GM12801 (cell line): ENCODE results near the gene DDX24.

Experiments used
- TF ChIP-seq, protein P1 (sequence below): IDR thresholded peaks from one replicate; pipeline ENCODE4 v1.5.1; 2011; ENCODE audit warnings: control low read depth; ENCODE audit not compliant: insufficient read length; ENCODE audit errors: extremely low read depth

The DDX24 gene

GRCh38 chr14:94058674-94059138 lies 22.3 kb downstream of the DDX24 start:
- TF ChIP-seq, protein P1, sequence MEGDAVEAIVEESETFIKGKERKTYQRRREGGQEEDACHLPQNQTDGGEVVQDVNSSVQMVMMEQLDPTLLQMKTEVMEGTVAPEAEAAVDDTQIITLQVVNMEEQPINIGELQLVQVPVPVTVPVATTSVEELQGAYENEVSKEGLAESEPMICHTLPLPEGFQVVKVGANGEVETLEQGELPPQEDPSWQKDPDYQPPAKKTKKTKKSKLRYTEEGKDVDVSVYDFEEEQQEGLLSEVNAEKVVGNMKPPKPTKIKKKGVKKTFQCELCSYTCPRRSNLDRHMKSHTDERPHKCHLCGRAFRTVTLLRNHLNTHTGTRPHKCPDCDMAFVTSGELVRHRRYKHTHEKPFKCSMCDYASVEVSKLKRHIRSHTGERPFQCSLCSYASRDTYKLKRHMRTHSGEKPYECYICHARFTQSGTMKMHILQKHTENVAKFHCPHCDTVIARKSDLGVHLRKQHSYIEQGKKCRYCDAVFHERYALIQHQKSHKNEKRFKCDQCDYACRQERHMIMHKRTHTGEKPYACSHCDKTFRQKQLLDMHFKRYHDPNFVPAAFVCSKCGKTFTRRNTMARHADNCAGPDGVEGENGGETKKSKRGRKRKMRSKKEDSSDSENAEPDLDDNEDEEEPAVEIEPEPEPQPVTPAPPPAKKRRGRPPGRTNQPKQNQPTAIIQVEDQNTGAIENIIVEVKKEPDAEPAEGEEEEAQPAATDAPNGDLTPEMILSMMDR: no peak

DNA sequence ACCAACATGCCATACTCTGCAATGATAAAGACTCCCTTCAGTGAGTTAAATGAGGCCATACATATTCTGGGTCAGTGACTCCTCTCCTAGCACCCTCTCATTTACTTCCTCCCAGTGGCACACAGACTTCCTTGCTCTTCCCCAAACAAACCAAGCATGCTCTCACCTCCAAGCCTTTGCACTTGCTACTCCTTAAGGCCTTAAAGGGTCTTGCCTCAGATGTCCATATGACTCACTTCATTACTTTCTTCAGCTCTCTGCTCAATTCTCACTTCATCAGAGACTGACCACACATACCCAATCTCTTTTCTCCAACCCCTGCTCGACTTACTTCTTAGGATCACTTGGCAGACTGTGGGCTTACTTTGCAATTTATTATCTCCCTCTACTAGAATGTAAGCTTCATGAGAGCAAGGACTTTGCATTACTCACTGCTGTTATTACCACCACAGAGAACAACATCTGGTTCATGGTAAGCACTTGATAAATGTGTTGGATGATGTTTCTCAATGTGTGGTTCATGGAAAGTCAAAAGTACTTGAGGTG lies 22.8 kb downstream of the DDX24 start:
- TF ChIP-seq, protein P1: no peak

DNA sequence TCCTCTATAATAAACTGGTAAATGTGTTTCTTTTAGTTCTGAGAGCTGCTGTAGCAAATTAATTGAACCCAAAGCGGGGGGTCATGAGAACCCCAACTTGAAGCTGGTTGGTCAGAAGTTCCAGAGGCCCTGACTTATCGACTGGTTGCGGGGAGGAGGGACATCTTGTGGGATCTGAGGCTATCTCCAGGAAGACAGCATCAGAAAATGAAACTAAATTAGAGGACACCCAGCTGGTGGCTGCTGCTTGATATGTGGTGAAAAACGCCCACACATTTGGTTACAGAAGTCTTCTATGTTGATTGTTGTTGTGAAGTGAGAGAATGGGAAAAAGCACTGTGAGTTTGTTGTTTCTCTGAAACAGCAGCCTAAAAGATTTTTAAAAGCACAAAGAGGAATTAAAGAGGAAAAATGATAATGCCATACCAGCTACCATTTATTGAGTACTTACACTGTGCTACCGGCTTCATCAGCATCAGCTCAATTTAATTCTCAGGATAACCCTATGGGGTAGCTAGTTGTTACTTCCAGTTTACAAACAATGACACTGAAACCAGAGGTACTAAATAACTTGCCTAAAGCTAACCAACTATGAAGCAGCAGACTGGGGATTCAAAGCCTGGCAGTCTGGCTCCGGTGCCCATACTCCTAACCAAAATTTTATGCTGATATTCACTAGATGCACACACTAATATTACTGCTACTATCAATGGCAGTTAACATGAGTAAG lies 24.3 kb downstream of the DDX24 start:
- TF ChIP-seq, protein P1: no peak

GRCh38 chr14:94054936-94055335 lies 26.1 kb downstream of the DDX24 start:
- TF ChIP-seq, protein P1: no peak

- TF ChIP-seq, protein P1: no peak
Measured at GRCh38 chr14:94054401-94054800, 26.6 kb downstream of the DDX24 start.

GRCh38 chr14:94052662-94053061 lies 28.3 kb downstream of the DDX24 start:
- TF ChIP-seq, protein P1: no peak

DNA sequence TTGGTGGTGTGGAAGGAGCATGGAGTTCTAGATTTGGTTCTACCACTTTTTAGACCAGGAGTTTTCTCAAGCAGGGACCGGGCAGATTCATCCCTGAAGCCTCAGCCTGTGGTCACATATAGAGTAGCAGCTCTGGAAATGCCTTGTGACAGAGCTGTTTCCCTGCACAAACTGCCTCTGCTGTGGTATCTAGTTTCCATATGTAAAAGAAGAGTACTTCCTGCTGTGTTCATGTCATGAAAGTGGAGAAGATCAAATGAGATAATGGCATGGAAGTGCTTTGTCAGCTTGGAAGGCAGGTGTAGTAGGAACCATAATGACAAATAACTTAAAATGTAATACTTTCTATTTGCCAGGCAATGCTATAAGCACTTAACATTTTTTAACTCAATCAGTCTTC lies 28.8 kb downstream of the DDX24 start:
- TF ChIP-seq, protein P1: no peak
